Muscle of back (tissue), 11 donors: ENCODE results near the gene HSD17B4. TPM values are rescaled to one million over a fixed set of nuclear protein-coding genes. Genes with fewer than 3 reads are reported as not detected.
"Not testable (repeated sequence)": the region's sequence is repeated elsewhere in the genome, so short reads cannot be mapped to it uniquely, and the experiment has no call there.

ENCODE experiments used
- DNase-seq, 3 donors: peaks; one replicate each; pipeline versions ENCODE4 v3.0.0 to v3.0.0-alpha.2; 2013
- polyA plus RNA-seq, 10 donors: library from polyadenylated mRNA; unstranded; fragments of 120-200 nt; gene quantifications; one replicate each; pipeline ENCODE4 v1.2.1, GENCODE V29; 2013; ENCODE audit not compliant: insufficient read length in 10 of 10

HSD17B4 gene
- polyA plus RNA-seq, 10 donors: 65.4 to 102 (median 85.4) TPM

- no peak for DNase-seq
Observed at GRCh38 chr5:119478781-119479180, 26.5 kb downstream of the HSD17B4 start.

DNA sequence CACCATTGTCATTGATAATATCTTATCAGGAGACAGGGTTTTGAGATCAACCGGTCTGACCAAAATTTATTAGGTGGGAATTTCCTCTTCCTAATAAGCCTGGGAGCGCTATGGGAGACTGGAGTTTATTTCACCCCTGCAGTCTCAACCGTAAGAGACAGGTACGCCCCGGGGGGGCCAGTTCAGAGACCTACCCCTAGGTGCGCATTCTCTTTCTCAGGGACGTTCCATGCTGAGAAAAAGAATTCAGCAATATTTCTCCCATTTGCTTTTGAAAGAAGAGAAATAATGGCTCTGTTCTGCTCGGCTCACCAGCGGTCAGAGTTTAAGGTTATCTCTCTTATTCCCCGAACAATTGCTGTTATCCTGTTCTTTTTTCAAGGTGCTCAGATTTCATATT, 28.3 kb downstream of the HSD17B4 start:
- not testable (repeated sequence) for DNase-seq

DNA sequence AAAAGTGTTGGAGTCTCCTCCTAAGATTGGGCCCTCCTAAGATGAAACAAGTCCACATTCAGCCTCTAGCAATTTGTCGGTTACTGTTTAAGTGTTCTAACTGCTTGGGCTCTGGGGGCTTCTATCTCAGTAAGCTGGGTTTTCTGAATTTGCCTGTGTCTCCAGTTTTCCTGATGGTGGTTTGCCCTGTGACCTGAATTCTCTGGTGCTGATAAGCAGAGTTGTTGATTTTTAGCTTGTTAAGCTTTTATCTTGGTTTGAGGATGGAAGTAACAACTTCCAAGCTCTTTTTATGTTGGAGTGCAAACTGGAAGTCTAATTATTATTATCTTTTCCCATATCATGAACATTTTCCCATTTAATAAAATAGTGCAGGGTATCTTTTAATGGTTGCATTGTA, 30.9 kb downstream of the HSD17B4 start:
- DNase-seq: no peak

GRCh38 chr5:119484884-119485283, 32.6 kb downstream of the HSD17B4 start:
- no peak for DNase-seq

- no peak for DNase-seq
Observed at GRCh38 chr5:119501671-119502179, 49.4 kb downstream of the HSD17B4 start.

- DNase-seq: not testable (repeated sequence)
Observed at GRCh38 chr5:119503939-119504338, 51.6 kb downstream of the HSD17B4 start.

DNA sequence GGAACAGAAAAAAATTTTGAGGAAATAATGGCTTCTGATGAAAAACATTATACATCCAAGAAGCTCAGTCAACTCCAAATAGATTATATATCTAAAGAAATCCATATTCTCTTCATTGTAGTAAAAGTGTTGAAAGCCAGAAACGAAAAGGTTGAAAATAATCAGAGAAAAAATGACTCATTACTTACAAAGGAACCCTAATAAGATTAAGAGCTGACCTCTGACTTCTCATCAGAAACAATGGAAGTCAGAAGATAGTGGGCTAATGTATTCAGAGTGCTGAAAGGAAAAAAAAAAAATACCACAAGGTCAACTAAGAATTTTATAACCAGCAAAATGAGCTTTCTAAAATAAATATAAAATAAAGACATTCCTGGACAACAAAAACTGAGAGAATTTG, 60.0 kb downstream of the HSD17B4 start:
- DNase-seq: no peak

GRCh38 chr5:119515192-119515591, 62.9 kb downstream of the HSD17B4 start:
- no peak for DNase-seq

DNA sequence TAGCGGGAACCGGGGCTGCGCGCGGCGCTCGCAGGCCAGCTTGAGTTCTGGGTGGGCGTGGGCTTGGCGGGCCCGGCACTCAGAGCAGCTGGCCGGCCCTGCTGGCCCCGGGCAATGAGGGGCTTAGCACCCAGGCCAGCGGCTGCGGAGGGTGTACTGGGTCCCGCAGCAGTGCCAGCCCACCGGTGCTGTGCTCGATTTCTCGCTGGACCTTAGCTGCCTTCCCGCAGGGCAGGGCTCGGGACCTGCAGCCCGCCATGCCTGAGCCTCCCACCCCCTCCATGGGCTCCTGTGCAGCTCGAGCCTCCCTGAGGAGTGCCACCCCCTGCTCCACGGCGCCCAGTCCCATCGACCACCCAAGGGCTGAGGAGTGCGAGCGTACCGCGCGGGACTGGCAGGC, 64.8 kb downstream of the HSD17B4 start:
- not testable (repeated sequence) for DNase-seq

DNA sequence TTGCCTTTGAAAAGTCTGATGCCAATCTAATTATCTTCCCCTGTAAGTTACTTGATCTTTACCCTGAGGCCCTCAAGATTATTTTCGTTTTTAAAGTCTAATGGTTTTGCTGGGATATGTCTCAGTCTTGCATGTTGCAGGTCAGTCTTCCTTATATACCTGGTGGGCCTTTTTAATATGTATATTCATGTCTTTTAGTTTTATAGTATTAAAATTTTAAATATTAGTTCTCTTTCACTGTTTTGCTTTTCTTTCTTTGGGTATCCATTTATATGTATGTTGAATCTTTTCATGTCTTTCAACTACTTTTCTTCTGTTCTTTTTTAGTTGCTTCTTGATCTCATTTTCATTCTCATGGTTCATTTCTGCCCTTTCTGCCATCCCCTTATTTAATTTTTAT, 68.9 kb downstream of the HSD17B4 start:
- DNase-seq: no peak

- DNase-seq: no peak
Observed at GRCh38 chr5:119522841-119523240, 70.5 kb downstream of the HSD17B4 start.

DNA sequence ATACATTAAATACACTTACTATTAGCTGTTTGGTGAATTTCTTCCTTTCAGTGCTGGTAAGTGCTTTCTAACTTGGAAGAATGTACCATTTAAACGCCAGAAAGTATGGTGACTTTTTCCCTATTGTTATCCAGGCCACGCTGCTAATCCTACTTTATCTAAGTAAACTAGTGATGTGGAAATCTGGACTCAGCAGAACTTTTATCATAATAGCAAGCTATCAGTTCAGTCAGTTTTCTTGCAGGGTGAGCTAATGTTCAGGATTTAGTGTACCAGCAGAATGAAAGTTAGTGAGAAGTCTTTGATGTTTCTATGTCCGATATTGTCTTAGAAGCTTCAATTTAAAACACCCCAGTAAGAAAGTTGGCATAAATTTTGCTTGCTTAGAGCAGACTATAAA, 72.2 kb downstream of the HSD17B4 start:
- DNase-seq: no peak

DNA sequence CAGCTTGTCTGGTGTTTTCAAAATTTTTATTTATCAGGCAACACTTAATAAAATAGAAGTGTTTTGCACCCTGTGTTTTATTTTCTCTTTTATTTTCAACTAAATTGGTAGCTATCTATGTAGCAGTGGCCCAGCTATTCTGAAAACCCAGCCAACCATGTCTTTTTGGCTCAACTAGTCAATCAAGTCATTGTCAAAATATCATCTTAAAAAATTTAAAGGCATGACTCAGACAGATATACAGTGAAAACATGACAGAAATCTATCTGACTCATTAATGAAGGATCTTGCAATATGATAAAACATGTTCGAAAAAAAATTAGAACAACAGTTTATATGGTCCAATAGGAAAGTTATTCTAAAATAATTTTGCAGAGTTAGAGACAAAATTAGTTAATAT, 75.1 kb downstream of the HSD17B4 start:
- DNase-seq: peak in 1 of 3 donors; percentile 8

DNA sequence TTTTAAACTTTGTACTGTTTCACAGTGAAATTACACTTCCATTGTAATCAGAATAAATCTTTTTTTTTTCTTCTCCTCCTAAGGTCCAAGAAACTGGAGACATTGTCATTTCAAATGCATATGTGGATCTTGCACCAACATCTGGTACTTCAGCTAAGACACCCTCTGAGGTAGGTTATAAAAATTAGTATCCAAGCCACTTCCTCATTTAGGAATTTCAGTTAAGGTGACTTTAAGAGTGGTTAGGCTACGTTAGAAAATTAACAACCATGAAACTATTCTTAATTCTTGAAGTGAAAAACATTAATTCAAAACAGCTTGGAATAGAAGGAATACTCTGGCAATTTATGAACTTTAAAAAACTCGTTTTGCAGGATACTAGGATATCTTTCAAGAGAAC, 77.5 kb downstream of the HSD17B4 start:
- DNase-seq: no peak

- no peak for DNase-seq
Observed at GRCh38 chr5:119532637-119533036, 80.3 kb downstream of the HSD17B4 start.

DNA sequence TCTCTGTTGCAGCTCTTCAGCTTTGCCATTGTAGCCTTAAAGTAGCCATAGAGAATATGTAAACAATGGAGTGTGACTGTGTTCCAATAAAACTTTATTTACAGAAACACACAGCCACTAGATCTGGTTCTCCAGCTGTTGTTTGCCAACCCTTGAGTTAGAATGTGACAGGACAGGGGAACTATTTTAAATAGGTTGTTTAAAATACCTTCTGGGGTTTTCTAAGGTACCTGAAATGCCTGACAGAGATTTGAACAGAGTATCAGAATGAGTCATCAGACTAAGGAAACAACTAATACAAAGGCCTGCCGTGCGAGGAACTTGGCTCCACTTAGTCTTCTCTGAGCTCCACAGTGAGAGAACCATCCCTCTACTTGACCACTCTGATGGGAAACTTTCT, 85.4 kb downstream of the HSD17B4 start:
- DNase-seq: no peak

GRCh38 chr5:119541716-119542115, 89.4 kb downstream of the HSD17B4 start:
- DNase-seq: no peak

- no peak for DNase-seq
Observed at GRCh38 chr5:119551819-119552218, 99.5 kb downstream of the HSD17B4 start.

DNA sequence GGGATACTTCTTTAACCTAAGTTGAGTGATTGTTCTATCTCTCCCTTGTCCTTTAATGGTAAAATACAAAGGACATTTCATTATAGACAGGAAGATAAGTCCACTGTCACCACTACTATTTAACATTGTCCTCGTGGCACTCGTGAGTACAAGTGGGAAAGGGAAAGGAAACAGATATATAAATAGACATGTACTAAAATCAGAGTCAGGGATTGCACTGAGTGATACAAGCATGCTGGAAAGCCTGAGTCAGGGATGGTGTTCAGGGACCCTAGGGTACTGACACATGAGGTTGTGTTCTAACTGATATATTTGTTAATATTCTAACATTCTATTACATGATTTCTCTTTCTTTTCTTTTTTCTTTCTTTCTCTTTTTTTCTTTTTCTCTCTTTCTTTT, 102.3 kb downstream of the HSD17B4 start:
- no peak for DNase-seq

- no peak for DNase-seq
Observed at GRCh38 chr5:119570910-119571309, 118.6 kb downstream of the HSD17B4 start.

GRCh38 chr5:119578937-119579336, 126.6 kb downstream of the HSD17B4 start:
- DNase-seq: no peak

DNA sequence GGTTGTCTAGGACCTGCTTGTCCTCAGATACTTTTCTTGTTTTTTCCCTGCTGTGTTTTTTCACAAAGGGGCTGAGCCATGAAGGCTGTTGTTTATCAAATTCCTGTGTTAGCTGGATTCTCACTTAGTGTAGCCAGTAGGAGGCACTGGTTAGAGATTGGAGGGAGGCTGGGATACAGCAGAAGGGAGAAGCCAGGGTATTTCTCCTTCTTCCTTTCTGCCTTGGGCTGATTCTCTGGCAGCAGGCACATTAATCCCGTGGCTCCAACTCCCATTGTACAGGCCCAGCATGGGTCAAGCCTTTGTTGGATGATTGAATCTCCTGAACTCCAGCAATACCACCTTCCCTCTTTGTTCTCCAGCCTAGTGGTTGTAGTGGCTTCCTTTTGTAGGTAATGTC, 130.7 kb downstream of the HSD17B4 start:
- no peak for DNase-seq

DNA sequence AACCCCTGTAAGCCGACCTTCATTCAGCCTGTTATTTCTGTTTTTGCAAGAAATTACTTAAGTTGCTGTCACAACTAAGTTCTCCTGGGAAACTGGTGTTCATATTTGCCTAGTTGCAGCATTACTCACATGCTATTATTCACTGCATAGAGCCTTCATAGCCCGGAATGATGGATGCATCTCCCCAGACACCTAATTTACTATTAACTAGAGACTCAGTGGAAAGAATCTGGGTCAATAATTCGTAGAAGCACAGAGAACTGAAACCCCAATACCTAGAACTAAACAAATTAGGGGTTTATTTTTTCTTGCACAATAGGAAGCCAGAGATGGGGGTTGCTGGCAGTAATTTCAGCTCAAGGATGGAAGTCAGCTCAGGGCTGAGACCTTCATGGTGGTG, 131.4 kb downstream of the HSD17B4 start:
- DNase-seq: no peak
